Stimulated activated CD8-positive, alpha-beta memory T cell treated with anti-CD3 and anti-CD28 coated beads, Interleukin-4, amount 100 ng/mL, for 24 hours (primary cell): ENCODE data around the gene RASSF4.

Experiments used
- DNase-seq: peaks from one replicate; pipeline ENCODE4 v3.0.0-alpha.2; 2020; ENCODE audit warnings: low read depth

The RASSF4 gene

GRCh38 chr10:44963772-44964633 lies 4.4 kb downstream of the RASSF4 start:
- DNase-seq, result no peak

- DNase-seq, result no peak
Measured at GRCh38 chr10:44965104-44965503, 5.5 kb downstream of the RASSF4 start.

GRCh38 chr10:44965651-44966097 lies 6.1 kb downstream of the RASSF4 start:
- no peak for DNase-seq

- no peak for DNase-seq
Measured at GRCh38 chr10:44966129-44966815, 6.7 kb downstream of the RASSF4 start.

- DNase-seq, result no peak
Measured at GRCh38 chr10:44966816-44967509, 7.4 kb downstream of the RASSF4 start.

GRCh38 chr10:44967616-44968015 lies 8.0 kb downstream of the RASSF4 start:
- DNase-seq, result no peak

- no peak for DNase-seq
Measured at GRCh38 chr10:44968091-44968490, 8.5 kb downstream of the RASSF4 start.

- no peak for DNase-seq
Measured at GRCh38 chr10:44968500-44969400, 9.1 kb downstream of the RASSF4 start.

GRCh38 chr10:44969854-44970253 lies 10.3 kb downstream of the RASSF4 start:
- no peak for DNase-seq

- DNase-seq, result no peak
Measured at GRCh38 chr10:44970812-44971395, 11.3 kb downstream of the RASSF4 start.

- DNase-seq, result no peak
Measured at GRCh38 chr10:44971434-44971833, 11.8 kb downstream of the RASSF4 start.

GRCh38 chr10:44971935-44972757 lies 12.5 kb downstream of the RASSF4 start:
- DNase-seq, result no peak

- no peak for DNase-seq
Measured at GRCh38 chr10:44972874-44973306, 13.3 kb downstream of the RASSF4 start.

- DNase-seq, result no peak
Measured at GRCh38 chr10:44973323-44974081, 13.9 kb downstream of the RASSF4 start.

- no peak for DNase-seq
Measured at GRCh38 chr10:44974082-44974627, 14.6 kb downstream of the RASSF4 start.

- peak; percentile 48 for DNase-seq
Measured at GRCh38 chr10:44974628-44975430, 15.2 kb downstream of the RASSF4 start.

- no peak for DNase-seq
Measured at GRCh38 chr10:44975431-44976331, 16.1 kb downstream of the RASSF4 start.
